Activated T-helper 1 cell treated with anti-CD3 and anti-CD28 coated beads, Interleukin-2, amount 50 U/mL, for 16 hours (primary cell): ENCODE data around the gene CRYBB2.
A peak's percentile ranks its signal among the peaks of the same experiment; 100 is the strongest.
"Not testable (repeated sequence)": the region's sequence is repeated elsewhere in the genome, so short reads cannot be mapped to it uniquely, and the experiment has no call there.

Source experiments
- DNase-seq, 2 donors: peaks; one replicate each; pipeline ENCODE4 v3.0.0-alpha.2; 2020; ENCODE audit warnings: low read depth in 1 of 2, low spot score in 1 of 2

CRYBB2 gene

DNA sequence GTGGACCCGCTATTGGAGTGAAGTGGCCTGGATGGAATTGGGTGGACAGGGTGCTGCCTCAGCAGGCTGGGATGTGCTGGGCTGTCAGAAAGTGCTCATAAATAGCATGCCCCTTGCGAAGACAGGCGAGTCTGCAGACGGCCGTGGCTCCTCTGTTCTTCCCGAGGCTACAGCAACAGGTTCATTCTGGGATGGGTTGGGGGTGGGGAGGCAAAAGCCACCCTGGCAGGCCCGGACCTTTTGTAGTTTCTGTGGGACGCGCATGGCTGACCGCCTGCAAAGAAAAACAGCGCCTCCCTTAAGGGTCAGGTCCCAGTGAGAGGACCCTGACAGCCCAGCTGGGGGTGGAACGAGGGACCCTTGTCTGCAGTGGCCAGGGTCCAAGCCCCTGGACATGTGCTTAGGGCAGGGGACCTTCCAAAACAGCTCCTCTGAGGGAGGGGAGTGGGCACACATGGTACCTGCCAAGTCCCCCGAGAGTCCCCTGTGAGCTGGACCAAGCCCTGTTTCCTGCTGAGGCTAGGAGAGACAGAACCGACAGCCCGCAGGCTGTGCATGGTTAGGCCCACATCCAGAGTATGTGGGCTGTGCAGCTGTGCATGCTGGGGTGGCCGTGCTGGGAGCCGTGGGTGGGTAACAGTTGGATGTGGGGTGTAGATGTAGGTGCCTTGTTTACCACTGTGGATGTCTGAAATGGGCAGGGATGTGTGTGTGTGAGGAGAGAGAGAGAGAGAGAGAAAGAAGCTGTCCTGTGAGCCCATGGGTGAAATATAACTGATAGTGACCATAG is 19.5 kb upstream of the CRYBB2 start, which contains the start of gene CRYBB3:
Gene CRYBB3, plus strand, starts transcription at position 128 of the 790 bp plus-strand sequence. CDS start 1,539 bp downstream, outside the sequence.
- DNase-seq = no peak

DNA sequence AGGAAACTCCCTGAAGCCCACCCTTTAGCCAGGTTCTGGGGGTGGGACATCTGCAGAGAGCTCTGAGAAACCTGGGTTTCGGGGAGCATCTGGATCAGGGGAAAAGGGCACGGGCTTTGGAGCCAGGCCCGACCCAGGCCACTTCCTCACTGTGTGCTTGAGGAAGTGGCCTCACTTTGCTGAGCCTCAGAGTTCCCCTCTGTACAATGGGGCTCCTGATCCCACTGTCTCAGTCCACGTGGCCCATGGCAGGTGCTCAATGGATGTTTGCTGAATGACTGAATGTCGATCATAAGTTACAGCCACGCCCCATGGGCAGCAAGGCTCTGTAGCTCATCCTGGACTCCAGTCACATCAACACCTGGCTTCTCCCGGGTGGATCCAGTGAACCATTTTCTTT is 18.5 kb upstream of the CRYBB2 start:
- no peak for DNase-seq

DNA sequence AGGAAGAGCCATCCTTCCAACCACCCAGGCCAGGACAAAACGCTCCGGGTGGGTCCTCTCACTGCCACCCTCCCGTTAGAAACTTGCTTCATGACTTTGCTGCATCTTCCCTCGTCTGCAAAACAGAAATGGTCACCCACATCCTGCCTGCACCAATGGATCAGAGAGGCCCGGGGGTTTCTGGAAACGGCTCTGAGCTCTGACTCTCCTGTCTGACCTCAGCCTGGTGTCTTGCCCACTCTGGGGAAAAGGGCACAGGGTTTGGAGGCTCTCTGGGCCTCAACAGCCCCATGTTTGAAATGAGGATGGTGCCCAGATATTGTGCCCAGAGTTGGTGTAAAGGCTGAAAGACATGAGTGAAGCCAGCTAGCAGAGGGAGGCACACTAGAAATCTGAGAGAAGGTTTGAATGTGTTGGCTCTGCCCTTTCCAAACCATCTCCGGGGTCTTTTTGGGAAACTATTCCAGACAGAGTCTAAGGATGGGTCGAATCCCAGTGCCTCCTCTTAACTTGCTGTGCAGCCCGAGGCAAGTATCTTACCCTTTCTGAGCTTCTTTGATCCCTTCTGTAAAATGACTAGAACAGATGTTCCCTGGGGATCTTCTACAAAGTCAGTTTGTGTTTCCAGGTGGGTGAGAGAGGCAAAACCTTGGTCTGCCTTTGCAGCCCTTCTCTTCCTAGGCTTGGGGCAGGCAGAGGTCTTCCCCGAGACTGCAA is 17.7 kb upstream of the CRYBB2 start:
- no peak for DNase-seq

DNA sequence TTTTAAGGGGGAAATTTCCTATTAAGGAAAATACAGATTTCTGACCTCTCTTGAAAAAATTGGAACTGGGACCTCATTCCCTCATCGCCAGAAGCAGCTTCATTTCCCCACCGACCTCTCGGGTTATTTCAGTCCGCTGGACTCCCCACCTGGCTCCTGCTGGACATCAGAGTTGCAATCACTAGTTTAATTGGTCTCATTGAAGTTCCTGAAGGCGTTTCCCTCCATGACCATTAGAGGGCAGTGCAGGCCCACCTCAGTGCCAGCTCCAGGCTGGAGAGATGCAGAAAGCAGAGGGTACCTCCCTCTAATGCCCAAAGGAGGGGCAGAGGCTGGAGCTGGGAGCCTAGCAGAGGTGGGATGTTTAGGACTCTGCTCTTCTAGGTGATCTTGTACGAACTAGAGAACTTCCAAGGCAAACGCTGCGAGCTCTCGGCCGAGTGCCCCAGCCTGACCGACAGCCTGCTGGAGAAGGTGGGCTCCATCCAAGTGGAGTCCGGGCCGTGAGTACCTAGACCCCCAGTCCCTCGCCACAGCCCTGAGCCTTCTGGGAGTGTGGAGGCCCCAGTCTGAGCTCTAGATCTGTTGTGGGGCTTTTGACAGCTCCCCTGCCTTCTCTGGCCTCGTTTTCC is 17.0 kb upstream of the CRYBB2 start:
- DNase-seq = peak; percentile 15 to 23

DNA sequence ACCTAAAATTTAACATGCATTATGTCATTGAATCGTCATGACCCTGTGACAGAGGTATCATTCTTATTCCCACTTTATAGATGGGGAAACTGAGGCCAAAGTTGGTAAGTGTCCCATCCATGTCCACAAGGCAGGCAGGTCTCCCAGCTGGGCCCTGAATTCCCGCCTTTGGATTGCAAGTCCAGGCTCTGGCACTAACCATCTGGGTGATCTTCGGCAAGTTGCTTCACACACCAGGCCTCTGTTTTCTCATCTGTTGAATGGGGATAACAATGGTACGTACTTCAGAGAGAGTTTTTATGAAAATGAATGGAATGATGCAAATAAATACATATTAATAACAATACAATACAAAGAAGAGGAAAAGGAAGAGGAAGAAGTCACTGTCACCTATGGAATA is 16.4 kb upstream of the CRYBB2 start:
- DNase-seq = no peak

DNA sequence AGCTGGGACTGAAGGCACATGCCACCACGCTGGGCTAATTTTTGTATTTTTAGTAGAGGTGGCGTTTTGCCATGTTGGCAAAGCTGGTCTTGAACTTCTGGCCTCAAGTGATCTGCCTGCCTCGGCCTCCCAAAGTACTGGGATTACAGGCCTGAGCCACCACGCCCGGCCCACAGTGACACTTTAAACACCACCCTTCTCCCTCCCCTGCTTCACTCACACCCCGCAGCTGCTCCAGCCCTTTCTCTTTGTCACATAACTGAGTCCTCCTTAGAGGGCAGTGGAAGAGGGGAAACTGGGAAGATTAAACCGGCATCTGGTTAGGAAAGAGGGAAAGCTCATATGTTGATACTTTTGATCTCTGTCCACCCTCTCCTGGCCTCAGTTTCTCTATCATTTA is 14.9 kb upstream of the CRYBB2 start:
- DNase-seq = not testable (repeated sequence)

DNA sequence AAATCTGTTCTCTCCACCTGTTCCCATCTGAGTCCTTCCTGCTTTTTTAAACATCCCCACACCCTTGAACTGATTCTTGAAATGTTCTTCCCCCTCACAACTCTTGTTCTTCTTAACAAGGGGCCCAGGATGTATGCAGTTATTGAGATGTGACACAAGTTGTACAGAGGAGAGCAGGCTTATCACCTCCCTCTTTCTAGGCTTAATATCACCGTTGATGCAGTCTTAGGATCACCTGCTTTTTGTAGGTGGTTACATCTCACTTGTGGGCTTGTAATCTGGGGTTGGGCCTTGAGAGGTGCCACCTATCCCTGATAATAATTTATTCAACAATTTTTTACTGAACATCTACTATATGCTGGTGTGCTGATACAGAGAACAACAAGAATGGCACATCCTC is 13.6 kb upstream of the CRYBB2 start:
- DNase-seq = no peak

DNA sequence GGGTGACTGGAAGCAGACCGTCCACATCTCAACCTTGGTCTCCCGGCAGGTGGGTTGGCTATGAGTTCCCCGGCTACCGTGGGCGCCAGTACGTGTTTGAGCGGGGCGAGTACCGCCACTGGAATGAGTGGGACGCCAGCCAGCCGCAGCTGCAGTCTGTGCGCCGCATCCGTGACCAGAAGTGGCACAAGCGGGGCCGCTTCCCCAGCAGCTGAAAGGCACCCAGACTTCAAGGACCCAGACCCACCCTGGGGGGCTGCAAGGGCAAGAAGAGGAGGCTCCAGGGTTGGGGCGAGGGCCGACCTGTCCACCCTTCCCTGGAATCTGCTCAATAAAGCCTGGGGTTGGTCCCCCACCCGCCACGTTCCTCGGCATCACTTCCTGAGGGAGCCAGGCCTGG is 12.4 kb upstream of the CRYBB2 start:
- DNase-seq = no peak

DNA sequence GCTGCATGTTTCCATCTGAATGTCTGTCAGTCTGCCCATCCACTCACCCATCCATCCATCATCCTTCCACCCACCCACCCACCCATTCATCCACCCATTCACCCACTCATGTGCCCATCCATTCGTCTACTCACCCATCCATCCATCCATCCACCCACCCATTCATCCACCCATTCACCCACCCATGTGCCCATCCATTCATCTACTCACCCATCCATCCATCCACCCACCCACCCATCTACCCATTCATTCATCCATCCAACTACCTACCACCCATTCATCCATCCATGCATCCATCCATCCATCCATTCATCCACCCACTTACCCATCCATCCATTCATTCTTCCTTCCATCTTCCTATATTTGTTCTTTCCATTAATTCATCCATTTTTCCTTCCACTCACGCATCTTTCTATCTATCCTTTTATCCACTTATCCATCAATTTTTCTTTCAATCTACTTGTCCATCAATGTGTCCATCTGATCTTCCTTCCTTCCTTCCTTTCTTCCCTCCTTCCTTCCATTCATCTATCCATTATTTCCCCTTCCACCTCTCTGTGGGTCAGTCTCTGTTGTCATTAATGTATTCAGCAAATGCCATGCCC is 11.8 kb upstream of the CRYBB2 start:
- DNase-seq = no peak

DNA sequence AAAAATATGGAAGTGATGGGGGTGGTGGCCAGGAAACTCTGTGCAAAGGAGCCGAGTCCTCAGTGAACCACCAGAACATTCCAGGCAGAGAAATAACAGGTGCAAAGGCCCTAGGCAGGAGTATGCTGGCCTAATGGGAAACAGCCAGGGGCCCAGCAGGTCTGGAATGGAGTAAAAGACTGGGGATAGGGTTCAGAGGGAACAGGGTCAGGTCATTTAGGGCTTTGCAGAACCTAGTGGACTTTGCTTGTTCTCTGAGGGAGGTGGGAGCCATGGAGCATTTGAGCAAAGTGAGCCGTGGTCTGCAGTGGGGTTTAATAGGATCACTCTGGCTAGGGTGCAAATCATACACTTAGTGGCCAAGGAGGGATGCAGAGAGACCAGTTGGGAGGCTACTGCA is 11.1 kb upstream of the CRYBB2 start:
- DNase-seq = no peak

DNA sequence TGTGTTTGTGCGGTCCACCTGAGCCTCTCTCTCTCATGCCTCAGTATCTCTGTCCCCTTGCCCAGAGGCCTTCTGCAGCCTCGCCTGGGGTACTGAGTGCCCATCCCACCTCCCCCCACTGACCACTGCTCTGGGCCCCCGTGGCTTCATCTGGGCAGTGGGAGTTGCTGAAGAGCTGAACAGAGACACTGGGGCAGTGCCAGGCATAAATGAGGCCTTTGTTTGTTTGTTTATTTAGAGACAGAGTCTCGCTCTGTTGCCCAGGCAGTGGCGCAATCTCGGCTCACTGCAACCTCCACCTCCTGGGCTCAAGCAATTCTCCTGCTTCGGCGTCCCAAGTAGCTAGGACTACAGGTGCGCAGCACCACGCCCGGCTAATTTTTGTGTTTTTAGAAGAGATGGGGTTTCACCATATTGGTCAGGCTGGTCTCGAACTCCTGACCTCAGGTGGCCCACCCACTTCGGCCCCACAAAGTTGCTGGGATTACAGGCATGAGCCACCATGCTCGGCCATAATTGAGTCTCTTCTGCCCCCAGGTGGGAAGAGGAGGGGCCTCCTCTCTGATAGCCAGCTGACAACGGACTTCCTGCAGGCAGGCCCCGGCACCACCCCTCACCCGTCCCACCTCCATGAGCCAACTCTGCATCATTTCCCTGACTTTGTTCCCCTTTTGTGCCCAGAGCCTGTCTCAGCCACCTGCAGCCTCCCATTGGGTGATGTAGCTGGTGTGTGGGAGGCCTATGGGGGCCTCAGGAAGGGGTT is 10.5 kb upstream of the CRYBB2 start:
- DNase-seq = no peak

DNA sequence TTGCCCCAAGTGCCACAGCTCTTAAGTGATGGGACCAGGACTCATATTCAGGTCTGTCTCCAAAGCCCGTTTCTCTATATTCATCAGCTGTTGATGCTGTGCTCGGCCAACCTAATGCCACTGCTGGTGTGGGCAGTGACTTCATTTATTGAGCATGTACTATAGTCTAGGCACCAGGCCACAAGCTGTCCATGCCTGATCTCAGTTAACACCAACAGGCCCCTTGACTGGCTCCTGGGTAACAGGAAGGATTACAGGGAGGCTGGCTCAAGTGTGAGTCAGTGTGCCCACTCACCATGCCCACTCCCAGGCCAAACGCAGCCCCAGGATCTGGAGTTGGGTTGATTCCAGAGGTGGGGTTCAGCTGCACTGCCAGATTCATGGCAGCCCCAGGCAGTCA is 8.6 kb upstream of the CRYBB2 start:
- DNase-seq = no peak

DNA sequence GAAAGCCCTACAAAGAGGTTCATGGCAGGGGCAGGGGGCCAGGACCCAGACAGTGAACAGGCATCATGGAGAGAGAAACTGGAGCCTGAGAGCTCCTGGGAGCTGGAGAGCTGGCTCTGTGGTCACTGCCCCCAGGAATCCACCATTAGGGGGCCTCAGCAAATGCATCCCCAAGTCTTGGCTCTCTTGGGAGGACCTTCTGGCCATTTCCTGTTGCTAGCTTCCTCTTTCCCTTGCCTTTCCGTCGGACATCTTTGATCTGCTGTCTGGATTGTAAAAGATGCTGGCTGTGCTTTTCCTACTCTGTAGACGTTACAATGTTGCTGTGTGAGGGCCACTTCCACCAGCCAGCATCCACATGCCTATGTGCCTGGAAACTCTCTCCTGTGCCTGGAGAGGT is 7.1 kb upstream of the CRYBB2 start:
- DNase-seq = no peak

DNA sequence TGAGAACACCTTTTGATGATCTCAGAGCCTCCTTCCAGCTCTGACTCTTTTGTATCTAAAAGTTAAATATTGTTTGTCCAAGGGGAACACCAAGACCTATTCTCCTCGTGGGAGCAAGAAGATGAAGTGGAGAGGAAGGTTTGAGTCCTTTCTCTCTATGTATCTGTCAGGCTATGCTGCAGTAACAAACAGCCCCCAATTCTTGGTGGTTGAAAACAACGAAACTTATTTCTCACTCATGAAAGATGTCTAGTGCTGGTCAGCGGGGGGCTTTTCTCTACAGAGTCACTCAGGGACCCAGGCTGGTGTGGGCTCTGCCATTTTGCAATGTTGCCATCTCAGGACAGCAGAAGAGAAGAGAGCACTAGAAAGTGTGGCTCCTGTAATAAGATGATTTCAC is 6.2 kb upstream of the CRYBB2 start:
- DNase-seq = no peak

DNA sequence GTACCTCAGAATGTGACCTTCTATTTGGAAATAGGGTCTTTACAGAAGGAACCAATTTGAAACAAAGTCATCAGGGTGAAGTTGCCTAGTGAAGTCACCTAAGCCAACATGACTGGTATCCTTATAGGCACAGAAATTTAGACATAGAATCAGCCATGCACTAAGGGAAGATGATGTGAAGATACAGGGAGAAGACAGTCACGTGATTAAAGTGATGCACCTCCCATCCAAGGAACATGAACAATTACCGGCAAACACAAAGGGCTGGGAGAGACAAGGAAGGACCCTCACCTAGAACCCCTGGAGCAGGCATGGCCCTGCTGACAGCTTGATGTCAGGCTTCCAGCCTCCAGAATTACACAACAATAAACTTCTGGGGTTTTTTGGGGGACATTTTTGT is 3.2 kb upstream of the CRYBB2 start:
- DNase-seq = no peak

DNA sequence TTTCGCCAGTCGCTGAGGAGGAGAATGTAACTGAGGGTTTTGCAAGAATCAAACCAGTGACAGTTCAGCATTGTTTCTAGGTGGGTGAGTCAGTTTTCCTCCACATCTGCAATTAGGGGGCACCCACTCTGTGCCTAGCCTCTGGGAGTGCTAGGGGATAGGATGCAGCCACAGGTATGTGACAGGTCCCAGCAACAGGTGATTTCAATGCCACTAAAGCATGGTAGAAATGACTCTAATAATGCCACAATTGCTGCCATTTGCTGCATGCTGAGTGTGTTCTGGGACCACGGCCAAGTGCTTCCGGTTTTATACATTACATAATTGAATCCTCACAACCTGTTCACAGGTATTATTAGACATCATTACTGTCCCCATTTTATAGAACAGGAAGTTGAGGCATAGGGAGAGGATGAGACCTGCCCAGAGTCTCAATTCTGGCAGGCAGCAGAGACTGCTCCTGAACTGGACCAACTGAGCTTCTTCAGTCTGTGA is 556 bp downstream of the CRYBB2 start:
- DNase-seq = no peak

DNA sequence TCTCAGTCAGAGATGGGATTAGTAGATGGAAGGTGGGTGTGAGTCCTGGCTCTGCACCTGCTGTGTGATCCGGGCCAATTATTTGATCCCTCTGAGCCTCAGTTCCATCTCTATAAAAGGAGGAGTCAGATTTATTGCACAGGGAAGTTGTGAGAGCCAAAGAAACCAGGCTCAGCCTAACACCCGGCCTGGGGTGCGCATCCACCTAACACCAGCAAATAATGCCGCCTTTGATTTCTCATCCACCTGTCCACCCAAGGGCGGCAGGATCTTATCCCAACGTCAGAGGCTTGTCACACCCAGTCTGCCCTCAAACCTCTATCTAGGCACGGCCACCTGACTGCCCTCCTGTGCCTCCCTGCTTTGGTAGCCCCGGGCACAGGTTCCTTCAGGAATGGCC is 2.4 kb downstream of the CRYBB2 start:
- no peak for DNase-seq

DNA sequence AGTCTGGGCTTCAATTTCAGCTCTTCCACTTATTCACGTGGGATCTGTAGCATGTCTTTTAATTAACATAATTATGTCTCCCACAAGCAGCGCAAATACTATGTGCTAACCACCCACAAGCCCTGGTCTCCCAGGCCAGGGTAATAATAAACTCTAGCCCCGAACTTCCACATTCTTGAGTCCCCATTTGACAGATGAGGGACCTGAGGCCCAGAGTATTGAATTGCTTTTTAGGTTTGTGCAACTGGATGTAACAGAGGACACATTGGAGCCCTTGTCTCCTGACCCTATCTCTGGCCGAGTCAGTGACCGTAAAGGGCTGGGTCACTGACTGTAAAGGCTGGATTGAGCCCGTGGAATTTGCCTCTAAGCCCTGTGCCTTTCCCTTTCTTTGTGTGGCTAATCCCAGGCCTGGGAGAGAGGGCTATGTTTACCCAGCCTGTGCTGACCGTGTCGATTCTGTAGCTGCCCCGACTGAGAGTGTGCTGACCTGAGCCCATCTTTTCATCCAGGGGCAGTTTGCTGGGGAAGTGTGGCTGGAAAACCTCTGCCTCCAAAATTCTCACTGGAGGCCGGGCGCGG is 3.9 kb downstream of the CRYBB2 start:
- no peak for DNase-seq

DNA sequence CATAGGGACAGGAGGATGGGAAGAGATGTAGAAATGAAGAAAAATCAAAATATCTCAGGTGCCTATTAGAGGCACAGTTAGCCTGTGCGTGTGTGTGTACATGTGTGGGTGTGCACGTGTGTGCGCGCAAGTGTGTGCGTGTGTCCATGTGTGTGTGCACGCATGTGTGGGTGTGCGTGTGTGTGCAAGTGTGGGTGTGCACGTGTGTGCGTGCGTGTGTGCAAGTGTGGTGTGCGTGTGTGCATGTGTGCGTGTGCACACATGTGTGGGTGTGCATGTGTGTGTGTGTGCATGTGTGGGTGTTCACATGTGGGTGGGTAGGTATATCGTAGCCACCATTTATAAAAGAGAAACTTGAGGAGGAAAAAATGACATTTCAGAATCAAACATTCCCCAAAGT is 9.4 kb downstream of the CRYBB2 start:
- DNase-seq = no peak

DNA sequence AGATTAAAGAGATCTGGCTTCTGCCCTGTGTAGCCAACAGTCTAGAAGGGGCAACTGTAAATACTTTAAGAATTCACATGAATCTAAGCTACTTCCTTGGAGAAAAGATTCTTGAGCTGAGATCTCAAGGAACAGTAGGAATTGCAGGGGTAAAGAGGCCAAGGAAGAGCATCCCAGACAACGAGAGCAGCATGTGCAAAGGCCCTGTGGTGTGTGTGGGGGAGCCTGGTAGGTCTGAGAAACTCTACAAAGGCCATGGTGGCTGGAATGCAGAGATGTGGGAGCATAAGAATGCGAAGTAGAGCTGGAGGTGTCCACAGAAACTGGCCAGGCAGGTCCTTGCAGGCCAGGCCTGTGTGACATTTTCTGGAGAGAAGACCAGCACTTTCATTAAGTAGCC is 11.3 kb downstream of the CRYBB2 start:
- not testable (repeated sequence) for DNase-seq

DNA sequence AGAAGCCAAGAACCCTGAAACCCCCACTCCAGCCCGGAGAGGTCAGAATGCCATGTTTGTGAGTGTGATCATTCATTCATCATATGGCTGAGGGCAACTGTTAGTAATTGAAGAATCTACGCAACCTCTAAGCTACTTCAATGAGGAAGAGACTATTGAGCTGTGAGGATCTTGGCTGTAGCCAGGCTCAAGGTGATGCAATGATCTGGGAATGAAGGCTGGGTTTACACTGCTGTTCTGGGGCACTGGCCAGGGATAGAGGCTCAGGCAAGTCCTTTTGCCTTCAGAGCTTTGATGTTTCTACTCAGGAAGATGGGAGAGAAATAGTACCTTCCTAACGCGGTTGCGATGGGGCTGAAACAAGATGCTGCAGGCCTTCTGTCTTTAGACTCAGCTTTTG is 12.9 kb downstream of the CRYBB2 start:
- DNase-seq = no peak
